GOT3 (cell line): Measurements from ENCODE around the gene LBHD1.
A peak's percentile ranks its signal among the peaks of the same experiment; 100 is the strongest.
"Not testable (repeated sequence)": the region's sequence is repeated elsewhere in the genome, so short reads cannot be mapped to it uniquely, and the experiment has no call there.

Source experiments
- DNase-seq: peaks from one replicate; lab custom pipeline; 2025; ENCODE audit warnings: mixed read lengths; lab: John Stamatoyannopoulos, UW

LBHD1 gene

DNA sequence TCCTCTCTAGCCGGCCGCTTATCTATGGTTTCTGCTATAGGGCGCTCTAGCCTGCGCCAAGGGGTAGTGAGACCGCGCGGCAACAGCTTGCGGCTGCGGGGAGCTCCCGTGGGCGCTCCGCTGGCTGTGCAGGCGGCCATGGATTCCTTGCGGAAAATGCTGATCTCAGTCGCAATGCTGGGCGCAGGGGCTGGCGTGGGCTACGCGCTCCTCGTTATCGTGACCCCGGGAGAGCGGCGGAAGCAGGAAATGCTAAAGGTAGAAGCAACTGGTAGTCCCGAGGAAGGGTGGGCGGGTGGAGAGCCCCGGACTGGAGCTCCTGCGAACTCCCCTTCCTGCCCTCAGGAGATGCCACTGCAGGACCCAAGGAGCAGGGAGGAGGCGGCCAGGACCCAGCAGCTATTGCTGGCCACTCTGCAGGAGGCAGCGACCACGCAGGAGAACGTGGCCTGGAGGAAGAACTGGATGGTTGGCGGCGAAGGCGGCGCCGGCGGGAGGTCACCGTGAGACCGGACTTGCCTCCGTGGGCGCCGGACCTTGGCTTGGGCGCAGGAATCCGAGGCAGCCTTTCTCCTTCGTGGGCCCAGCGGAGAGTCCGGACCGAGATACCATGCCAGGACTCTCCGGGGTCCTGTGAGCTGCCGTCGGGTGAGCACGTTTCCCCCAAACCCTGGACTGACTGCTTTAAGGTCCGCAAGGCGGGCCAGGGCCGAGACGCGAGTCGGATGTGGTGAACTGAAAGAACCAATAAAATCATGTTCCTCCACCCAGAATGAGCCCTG lies at the start of gene LBHD1, which contains the start of gene UQCC3:
TSS of gene LBHD1 (minus strand) at position 660 of the 782 bp plus-strand sequence. CDS start 2,236 bp downstream, outside the sequence.
TSS of gene UQCC3 (plus strand) at position 66 of the 782 bp plus-strand sequence. CDS start at position 139, 73 bp downstream.
- DNase-seq: no peak

DNA sequence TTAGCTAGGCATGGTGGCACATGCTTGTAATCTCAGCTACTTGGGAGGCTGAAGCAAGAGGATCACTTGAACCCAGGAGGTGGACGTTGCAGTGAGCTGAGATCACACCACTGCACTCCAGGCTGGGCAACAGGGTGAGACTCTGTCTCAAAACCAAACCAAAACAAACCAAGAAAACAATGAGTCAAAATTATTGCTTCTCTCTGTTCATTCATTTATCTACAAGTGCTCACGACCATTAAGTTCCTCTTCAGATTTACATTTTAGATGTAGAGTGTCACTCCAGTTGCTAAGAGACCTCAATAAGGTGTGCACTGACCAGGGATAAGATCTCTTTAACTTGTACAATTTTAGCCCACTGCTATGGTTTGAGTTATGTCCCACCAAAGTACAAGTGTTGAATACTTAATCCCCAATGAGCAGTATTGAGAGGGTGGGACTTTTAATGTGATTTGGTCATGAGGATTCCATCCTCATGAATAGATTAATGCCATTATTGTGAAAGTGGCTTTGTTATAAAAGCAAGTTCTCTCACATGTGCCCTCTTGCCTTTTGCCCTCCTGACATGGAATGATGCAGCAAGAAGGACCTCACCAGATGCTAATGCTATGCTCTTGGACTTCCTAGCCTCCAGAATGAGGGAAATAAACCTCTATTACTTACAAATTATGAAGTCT lies 47.4 kb upstream of the LBHD1 start:
- DNase-seq: no peak

DNA sequence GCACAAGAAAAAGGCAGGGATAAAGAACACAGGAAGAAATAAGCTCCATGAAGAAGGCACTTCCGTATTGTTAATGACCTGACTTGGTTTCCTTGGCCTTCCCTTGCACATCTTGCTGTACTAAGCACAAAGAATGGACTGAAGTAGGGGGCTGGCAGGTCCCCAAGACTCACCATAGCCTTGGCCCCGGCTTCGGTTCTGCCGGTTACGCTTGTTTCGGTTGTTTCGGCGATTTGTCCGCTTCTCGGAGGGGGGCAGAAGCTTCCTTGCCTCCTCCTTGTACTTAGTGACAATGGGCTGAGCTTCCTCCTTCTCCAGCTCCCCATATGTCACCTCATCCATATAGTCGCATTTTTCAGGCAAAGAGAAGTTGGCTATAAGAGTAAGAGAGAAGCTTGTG lies 44.7 kb upstream of the LBHD1 start:
- no peak for DNase-seq

DNA sequence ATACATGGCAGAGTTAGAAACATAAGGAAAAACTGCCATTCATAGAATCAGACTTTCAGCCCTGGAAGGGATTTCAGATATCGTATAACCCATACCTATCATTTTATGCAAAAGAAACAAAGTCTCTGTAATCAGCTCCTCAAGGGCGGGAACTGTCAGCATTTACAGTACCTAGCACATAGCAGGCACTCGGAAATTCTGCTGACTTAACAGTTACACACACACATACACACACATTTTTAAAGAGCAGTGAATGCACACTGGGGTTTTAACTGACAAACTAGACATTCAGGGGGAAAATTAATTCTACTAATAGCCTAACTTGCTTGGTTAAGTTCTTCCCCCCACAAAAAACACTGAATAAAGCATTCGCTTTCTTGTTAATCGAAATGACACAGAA lies 44.1 kb upstream of the LBHD1 start:
- DNase-seq: no peak

DNA sequence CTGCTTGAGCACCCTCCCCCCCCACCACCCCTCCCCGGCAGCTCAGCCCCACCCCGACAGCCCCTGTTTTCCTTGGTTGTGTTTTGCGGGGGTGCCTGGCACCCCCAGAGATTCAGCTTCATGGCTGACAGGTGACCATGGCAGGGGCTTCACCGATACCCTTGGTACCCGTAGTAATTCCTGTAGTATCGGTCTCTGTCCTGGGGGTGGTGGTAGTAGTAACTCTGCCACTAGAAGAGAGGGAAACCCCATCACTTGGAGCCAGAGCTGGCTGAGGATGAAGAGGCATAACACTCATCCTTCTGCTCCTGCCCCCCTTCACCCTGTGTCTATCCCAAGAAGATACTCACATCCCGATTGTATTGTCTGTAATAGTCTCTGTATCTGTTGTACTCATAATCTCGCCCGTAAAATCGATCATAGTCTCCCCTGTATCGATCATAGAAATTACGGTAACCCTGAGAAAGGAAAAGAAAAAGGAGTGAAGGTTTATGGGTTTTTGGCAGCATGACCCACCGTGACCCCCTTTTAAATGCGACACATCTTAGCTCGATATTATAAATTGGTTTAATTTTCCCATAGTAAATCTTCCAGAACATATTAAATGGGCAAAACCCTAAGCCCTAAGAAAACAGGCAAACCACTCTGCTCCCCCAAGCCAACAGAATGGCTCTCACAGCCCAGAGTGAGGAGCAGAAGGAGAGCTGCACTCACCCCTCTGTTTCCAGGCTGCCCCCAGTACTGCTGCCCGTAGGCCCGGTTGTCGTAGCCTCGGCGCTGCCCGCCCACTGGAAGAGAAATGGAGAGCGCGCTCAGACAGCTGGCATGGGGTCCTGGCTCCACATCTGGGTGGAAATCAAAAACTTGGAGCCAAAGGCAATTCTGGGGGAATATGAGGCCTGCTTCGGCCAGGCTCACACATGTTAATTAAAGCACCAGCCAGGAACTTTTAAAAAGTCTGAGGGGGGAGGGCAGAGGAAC lies 43.4 kb upstream of the LBHD1 start:
- no peak for DNase-seq

DNA sequence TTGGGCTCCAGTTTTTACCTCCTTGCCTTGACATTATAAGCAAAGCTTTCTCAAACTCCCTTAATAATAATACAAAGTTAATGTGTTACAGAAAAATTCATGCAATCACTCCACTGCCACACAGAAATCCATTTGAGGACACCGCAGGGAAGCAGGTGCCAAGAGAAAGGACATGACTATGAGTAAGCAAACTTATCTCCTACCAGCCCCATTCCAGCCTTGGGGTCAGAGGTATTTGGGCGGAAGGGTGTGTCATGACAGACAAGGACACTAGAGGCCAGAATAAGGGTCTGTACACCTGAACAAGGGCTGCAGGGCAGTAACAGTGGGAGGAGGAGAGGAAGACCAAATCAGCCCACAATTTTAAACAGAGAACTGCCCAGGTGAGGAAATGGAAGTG lies 41.3 kb upstream of the LBHD1 start:
- DNase-seq: no peak

DNA sequence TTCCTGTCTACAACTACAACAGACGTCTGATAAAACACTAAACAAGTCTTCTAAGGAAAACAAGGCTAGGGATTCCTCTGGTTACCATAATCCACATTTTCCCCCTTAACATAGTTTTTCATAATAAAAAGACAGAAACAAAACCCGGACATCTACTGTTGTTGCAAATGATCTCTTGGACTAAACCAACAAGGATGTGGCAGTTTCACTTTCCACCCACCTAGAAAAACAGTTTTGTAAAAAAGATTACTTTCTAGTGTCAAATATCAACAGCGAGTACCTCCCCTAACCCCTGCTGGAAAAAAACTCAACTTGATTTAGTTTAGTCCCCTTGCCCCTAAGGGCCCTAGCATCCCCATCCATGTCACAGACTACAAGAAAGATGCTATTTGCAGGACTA lies 40.8 kb upstream of the LBHD1 start:
- no peak for DNase-seq

DNA sequence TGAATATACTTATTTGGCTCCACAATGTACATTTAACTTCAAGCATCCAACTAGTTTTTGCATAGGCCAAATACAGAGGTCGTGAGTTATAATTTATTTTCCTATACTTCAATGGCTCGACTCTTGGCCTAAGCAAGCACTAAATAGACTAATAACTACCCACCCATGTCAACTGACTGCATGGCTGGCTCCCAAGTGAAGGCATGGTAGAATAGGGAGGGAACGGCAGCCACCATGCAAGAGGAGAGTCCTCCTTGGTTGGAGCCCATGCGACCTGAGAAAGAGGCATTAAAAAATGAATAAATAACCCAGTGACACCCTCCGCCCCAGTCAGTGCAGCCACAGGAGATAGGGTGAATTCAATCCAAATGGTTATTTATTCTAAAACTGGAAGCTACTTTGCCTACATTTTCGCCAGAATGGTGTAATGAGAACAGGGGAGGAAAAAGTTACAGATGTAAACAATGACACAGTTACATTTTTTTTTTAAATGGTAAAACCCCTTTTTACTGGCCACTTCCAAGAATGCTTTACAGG lies 40.3 kb upstream of the LBHD1 start:
- DNase-seq: no peak

DNA sequence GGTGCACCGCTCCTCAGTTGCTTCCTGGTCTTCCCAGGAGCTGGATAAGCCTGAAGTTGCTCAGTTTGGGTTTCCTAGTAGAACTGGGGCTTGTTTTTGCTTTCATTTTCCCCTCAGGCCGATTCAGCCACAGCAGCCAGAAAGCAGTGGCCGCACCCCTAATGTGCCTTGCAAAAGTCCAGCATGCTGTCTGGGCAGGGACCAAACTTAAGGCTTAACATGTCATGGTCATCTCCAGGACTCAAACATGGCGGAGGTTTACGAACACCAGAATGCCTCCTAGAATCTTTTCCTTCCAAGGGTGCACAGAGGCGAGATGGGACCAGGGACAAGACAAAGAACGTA lies 37.9 kb upstream of the LBHD1 start:
- DNase-seq: no peak

DNA sequence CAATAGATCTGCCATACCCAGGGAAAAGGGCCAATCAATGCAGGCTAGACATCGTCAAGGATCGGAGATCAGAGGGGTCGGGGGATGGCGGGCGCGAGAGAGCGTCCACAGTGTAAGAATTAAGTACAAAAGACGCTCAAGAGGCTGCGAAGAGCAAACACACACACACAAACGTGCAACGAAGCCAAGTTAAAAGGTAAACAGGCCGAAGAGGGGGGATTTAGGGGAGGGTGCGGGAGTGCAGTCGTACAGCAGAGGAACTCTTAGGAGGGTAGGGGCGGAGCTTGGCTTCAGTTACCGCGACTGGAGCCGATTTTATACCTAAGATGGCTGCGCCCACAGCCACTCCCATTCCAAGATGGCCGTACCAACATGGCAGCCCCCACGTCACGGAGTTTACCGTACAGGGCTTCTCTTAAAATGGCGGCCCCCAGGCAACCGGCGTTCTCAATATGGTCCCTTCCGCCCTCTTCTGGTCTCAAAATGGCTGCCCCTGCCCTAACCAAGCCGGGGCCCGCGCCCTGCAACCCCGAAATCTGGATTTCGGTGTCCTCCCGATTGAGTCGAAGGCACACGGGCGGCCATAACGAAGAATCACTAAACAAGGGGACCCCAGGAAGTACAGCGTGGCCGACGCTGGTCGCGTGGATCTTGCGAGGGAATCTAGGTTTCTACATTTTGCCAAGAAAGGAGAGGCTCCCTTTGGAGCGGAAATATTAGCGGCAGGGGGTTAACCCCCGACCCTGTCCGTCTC lies 37.4 kb upstream of the LBHD1 start:
- DNase-seq: peak; percentile 76

DNA sequence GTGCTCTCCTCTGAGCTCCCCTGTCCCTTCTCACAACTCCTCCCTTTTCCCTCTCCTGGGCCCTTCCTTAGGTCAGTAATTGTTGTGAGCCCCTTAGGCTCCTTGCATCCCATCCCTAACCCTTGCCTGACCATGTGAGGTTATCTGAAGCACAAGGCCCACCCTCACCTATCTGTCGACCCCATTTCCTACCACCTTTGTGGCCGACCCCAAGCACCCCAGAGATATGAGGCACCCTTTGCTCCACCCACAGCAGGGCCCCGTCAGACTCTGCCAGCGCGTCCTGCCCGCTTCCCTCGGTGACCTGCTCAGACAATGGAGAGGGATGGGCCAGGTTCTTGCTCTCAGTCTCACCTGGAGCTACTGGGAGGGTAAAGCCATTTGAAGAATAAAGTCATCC lies 36.7 kb upstream of the LBHD1 start:
- DNase-seq: no peak

DNA sequence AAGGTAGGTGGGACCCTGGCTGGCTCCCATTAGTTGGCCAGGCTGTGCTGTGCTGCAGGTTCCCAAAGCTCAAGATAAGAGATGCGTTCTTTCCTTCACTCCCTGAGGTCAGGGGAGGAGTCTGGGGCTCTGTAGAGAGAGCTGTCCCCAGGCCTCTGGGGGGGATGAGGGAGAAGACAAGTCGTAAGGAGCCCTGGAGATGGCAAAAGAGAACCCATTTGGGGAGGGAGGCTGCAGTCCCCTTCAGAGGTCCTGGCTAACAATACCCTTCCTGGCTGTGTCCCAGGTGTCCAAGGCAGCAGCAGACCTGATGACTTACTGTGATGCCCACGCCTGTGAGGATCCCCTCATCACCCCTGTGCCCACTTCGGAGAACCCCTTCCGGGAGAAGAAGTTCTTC lies 36.3 kb upstream of the LBHD1 start:
- no peak for DNase-seq

DNA sequence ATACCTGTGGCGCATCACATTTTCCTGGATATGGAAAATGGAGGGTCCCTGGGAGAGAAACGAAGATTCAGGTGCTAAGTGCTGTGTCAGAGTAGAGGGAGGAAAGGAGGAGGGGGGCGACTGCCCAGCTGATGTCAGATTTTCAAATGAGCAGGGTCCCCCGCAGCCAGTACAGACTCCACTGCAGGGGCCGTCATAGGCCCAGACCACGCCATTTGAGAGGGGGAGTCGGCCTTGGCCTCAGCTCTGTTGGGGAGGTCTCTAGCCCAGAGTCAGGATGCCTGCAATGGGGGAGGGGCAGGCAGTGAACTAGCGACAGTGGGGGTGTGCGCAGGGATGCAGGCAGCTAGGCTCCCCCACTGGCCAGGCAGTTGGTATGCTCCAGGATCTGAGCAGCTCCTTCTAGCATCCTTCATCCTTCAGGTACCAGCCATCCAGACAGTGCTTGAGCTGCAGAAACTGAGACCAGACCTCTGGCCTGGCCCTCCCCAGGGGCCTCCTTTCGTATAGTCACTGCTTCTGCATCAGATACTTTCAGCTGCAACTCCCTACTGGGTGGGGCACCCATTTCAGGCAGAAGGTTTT lies 35.3 kb upstream of the LBHD1 start, which contains the start of the genes BSCL2 and GNG3:
TSS of gene BSCL2 (minus strand) at position 148 of the 585 bp plus-strand sequence. CDS start 229 bp downstream, outside the sequence.
TSS of gene GNG3 (plus strand) at position 400 of the 585 bp plus-strand sequence. CDS start 620 bp downstream, outside the sequence.
- DNase-seq: no peak

DNA sequence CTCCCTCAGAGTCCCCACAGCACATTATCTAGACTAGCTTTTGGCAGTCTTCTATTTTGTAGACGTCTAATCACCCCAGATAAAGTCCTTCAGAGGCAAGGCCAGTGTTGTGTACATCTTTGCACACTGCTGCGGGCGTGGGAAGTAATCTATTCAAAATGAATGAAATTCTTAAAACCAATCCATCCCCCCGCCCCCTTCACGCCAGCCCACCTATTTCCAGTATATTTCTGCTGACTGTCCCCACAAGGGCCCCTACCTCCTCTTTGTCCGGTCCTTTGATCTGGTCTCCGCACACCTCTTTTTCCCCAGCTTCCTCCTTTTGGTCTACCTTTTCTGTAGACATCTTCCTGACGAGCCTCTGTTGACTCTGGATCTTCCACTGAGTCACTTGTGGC lies 34.8 kb upstream of the LBHD1 start:
- no peak for DNase-seq

DNA sequence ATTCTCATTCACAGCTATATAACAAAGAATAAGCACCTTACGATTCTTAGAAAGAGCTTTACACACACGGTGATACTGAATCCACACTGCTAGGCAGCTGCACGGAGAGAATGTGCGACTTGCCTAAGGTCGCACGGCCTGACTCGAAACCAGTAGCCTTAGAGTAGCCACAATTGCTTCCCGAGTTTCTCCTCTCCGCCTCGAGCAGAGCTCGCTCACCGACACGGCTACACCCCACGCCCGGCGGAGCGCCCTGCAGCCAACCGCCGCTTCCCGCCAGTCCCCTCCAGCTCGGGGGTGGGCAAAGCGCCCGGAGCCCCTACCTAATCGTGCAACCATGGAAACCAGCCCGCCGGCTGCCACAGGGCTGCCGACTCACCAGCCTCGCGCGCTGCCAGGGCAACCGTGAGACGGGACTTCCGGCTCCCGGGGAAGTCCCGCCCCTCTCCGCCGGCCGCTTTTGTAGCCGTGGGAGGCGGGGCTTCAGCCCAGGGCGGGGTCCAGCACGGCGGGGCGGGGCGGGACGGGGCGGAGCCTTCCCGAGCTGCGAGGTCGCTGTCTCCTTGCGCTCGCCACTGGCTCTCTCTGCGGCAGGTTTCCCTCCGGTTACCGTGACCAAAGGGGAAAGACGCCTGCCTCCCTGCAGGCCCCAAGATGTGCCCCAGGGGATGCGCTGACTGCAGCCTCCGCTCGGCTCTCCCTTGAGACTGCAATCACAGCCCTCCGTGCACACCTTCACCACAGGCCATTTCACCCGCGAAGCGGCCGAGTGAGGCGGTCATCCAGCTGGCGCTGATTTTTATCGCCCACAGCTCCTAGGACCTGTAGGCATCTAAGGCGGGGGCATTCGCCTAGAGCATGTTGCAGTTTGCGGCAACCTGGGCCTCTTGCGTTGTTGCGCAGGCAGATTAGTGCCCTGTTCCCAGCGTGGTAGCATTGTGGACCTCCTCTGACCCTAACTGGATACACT lies 34.1 kb upstream of the LBHD1 start:
- peak; percentile 88 for DNase-seq

DNA sequence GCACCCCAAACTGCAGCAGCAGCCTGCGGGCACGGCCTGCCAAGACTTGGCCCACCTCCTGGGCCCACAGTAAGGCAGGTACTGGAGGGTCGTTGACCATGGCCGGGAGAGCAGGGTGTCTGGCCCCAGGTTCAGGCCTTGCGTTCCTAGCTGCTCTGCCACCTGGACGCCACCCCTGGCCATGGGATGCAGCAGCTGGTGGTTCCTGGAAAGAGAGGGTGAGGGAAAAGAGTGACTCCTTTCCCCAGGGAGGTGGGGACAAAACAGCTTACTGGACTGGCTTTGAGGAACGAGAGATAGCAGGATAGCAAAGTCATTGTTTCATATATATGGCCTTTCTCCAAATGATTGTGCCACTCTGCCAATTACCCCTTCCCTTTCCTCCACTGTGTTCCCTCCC lies 33.3 kb upstream of the LBHD1 start:
- no peak for DNase-seq

DNA sequence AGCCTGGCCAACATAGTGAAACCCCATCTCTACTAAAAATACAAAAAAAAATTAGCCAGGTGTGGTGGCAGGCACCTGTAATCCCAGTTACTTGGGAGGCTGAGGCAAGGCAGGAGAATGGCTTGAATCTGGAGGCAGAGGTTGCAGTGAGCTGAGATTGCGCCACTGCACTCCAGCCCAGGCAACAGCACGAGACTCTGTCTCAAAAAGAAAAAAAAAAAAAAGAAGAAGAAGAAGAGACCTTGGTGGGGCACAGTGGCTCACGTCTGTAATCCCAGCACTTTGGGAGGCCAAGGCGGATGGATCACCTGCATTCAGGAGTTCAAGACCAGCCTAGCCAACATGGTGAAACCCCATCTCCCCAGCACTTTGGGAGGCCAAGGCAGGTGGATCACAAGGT lies 31.9 kb upstream of the LBHD1 start:
- DNase-seq: not testable (repeated sequence)

DNA sequence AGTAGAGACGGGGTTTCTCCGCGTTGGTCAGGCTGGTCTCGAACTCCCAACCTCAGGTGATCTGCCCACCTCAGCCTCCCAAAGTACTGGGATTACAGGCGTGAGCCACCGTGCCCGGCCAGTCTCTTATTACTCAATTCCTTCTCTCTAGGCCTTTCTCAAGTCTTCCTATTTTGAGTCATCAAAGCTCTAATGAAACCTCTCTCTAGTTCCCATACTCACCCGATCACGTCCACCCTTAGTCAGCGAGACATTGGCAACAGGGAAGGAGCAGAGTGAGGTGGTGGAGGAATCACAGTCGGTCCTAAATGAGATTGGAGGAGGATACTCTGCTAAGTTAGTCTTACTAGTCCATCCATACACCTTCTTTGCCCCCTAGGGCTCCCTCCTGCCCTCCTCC lies 30.2 kb upstream of the LBHD1 start:
- DNase-seq: no peak

DNA sequence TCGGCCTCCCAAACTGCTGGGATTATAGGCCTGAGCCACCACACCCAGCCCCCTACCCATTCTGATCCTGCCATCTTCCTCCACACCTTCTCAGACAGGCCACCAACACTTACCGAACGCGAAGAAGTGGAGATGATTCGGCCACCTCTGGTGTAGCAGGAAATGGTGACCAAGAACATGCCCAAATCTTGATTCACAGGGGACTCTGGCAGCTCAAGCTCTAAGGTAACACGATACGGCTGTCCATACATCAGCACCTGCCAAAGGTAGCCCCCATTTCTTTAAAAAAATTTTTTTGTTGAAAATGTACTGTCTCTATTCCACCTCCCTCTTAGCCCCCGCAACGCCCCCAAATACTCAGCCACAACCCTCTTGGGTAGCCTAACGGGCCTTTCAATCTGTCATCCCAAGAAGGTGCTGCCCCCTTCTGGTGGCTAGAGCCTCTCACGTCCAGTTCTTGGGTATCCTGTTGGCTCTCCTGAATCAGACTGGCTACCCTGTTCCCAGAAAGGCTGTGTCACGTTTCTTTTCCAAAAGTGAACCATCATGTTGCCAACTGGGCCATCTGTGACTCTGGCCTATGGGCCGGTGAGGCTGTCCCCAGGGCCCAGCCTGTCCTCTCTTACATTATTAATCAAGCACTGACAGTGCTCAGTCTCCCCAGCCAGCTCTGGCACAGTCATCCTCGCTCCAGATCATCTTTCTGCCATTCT lies 22.5 kb upstream of the LBHD1 start:
- DNase-seq: no peak
